GM21723 (cell line): ENCODE data around the gene RASAL3.
A peak's percentile ranks its signal among the peaks of the same experiment; 100 is the strongest.
"Not testable (repeated sequence)": the region's sequence is repeated elsewhere in the genome, so short reads cannot be mapped to it uniquely, and the experiment has no call there.

ENCODE experiments used
- ATAC-seq: cut with Tn5 transposase; IDR thresholded peaks from one replicate; pipeline ENCODE4 v1.9.1; 2021; ENCODE audit warnings: mild to moderate bottlenecking, moderate library complexity; ENCODE audit not compliant: unreplicated experiment

Gene RASAL3

GRCh38 chr19:15464394-15465385 is at the start of gene RASAL3:
RASAL3 (minus strand) TSS chr19:15464544; CDS start chr19:15464358, 186 bp downstream.
- peak; percentile 58 for ATAC-seq

DNA sequence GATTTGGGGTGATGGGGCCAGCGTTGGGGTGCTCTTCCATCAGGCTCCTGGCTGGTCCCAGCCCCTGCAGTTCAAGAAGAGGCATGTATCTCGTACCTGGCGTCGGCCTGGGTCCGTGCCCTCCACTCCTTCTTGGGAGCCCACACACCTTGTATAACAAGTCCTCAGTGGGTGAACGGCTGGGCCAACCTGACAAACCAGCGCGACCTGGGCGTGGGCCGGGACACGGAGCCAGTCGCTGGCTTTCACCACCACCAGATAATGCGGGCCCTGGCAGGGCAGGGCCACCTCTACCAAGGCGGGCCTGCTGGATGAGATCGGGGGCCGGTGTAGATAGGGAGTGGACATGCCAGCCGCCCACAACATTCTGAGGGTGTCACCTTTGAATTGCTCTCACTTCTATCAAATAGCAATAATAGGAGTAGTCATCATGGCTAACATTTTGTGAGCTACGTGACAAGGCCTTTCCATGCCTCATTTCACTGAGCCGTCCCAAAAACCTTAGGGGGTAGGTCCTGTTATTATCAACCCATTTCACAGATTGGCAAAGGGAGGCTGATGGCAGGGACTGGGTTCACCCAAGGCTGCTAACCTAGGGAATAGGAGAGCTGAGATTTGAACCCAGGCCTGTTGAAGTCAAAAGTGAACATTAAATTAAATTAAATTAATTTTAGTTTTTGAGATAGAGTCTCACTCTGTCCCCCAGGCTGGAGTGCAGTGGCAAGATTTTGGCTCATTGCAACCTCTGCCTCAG is 47.5 kb upstream of the RASAL3 start:
- ATAC-seq: no peak

DNA sequence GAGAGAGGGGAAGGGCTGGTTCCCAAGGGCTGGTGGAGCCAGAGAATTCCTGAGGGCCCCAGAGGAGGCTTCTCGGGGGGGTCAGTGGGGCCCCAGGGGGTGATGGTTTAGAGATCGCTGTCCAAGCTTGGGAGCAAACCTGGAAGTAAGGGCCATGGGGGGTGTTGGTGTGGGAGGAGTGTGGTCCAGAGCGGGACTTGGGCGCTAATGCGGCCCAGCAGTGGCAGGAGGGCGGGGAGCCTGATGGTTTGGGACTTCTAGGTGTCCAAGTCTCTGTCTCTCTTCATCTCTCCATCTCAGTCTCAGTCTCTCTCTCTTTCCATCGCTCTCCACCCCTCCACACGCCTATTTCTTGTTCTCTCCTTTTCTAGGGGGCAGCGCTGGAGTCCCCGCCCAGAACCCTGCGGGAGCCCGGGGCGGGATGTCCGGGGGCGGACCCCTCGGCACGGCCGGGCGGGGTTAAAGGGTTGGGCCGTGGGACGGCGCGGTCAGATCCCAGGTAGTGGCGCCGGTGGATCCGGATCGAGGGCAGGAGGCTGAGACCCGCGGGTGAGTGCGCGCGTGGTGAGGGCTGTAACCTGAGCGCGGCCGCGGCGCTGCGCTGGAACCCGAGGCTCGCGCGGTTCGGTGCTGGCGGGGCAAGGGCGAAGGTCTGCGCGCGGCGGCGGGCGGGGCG is 43.8 kb upstream of the RASAL3 start, which contains the start of gene CYP4F22:
Gene CYP4F22, plus strand, starts transcription at position 491 of the 676 bp plus-strand sequence. CDS start 16,812 bp downstream, outside the sequence.
- ATAC-seq: no peak

DNA sequence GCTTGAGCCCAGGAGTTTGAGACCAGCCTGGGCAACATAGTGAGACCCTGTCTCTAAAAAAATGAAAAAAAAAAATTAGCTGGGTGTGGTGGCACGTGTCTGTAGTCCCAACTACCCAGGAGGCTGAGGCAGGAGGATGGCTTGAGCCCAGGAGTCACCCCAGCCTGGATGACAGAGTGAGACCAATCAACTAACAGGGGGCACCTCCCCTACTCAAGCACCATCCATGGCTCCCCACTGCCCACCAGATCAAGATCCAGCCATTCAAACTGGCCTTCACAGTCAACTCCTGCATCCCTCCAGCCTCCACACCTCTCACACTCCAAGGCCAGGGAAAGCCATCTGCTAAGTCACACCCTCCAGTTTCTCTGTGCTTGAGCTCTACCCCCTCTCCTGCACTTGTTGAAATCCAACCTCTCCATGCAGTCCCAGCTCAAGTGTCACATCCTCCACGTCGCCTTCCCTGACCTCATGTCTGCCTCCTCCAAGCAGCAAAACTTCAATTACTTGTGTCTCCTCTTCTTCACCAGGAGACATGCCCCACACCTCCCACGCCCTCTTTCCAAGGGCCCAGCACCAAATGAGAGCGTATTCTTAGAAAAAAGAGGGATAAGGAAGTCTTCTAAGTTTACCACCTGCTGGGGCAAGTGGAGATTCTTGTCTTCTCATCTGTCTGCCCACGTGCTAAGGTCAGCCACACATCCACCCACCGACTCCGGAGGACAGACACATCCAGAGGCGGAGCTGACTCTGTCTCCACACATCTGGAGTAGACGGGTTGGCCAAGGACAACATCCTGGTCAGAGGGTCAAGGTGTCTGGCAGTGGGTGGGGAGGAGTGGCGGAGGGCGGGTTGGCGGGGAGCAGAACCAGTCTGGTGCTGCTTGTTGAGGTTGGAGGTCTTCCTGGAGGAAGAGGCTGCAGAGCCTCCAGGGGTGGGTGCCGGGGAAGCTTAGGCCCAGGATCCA is 43.0 kb upstream of the RASAL3 start:
- ATAC-seq: no peak

DNA sequence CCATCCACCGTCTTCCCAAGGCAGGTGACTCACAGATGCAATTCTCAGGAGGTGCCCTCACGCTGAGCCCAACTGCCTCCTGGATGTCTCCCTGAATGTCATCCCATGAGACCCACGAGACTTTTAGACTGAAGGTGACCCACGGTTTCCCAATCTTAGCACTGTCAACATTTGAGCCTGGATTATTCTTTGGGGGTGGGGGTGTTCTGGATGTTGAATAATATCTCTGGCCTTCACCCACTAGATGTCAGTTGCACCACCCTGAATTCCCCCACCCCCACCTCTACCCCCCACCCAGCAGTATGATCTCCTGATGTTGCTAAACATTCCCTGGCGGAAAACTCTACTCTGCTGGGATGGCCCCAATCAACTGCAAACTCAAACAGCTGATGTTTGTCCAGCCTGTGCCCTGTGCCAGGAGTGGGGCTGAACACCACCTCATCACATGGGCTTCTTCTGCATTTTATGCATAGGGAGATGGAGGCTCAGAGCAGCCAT is 41.8 kb upstream of the RASAL3 start:
- no peak for ATAC-seq

DNA sequence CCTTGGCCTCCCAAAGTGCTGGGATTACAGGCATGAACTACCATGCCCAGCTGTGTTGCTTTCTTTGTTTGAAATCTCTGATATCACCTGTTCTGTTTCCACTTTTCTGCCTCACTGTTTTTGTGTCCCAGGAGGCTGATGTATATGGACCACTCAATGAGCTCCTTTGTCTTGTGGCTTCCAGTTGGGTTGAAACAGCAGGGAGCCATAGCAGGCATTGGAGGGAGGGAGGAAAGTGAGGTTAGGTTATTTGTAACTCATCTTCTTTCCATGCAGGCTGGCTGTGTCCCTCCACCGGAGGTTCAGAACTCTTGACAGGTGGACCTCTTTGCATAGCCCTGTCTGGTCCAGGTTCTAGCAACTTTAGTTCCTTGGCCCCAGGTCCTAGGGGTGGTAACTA is 37.9 kb upstream of the RASAL3 start:
- ATAC-seq: no peak

DNA sequence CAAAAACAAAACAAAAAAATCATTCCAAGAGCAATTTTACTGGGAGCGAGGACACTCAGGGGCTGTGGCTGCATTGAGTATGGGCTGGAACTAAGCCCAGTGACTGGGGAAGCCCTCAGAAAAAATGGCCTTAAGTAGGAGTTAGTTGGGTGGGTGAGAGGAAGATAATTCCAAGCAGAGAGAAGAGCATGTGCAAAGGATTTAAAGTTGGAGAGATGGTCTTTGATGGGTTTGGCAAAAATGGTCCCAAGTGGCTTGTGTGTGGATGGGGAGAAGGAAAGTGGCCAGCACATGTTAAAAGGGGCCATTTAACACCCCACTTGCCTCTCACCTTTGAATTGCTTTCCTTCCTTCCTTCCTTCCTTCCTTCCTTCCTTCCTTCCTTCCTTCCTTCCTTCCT is 37.3 kb upstream of the RASAL3 start:
- no peak for ATAC-seq

DNA sequence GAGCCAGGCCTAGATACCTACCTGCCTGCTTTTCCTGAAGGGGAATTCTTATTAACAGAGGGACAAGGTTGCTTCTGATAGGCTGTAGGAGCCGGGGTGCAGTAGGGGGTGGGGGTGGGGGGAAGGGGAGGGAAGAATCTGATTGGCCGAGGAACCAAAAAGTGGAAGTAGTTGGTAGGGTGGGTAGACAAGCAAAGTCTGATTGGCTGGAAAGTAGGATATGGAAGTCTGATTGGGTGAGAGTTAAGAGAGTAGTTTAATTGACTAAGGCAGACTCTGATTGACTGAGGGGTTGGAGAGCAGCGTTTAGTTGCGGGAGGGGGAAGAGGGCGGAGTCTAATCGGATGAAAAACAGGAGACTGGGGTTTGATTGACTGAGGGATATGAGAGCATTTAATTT is 34.6 kb upstream of the RASAL3 start:
- no peak for ATAC-seq

GRCh38 chr19:15498156-15498858 is 34.0 kb upstream of the RASAL3 start:
- ATAC-seq: no peak

DNA sequence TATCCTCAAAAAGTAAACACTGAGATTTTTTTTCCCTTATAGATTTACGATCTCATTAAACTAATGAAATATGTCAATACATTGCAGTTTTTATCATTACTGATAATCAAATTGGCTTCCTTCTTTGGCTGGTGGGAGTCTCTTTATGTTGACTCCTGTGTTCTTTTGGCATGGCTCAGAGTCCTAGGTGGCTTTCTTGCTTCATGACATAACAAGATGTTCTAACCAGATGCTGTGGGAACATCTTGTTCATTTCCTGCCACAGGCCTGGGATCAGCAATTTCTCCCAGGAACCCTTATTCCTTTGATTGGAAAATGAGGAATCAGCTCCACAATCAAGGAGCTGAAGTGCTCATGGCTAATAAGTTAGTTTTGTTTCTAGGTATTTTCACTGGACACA is 30.8 kb upstream of the RASAL3 start:
- ATAC-seq: no peak

DNA sequence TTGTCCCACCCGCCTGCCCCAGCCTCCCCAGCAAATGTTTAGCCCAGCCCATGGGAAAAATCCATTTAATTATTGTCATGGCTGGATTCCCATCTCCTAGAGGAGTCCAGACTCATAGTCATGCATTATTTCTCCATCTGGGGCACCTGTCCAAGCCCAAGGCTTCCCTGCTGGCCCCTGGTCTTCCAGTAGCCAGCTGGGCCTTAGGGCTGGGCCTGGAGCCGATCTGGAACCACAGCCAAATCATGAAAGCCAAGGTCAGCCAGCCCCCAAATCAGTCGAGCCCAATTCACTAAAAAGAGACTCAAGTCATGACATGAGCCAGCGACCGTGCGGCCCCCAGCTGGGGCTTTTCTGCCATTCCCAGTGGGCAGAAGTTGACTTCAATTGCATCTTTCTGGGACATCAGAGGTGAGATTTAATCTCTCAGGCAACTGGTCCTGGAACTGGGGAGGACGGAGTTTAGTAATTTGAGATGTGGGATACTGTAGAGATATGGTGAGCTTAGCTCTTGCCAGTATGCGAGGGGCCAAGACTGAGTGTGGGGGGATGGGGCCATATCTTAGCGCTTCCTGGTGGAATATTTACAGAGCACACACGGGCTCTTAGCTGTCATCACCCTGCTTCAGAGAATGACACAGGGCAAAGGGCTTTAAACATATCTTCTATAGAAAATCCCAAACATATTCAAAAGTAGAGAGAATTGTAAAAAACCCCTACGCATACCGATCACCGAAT is 24.3 kb upstream of the RASAL3 start:
- no peak for ATAC-seq

- ATAC-seq: no peak
Observed at GRCh38 chr19:15487038-15487437, 22.7 kb upstream of the RASAL3 start.

GRCh38 chr19:15485768-15486167 is 21.4 kb upstream of the RASAL3 start:
- not testable (repeated sequence) for ATAC-seq

DNA sequence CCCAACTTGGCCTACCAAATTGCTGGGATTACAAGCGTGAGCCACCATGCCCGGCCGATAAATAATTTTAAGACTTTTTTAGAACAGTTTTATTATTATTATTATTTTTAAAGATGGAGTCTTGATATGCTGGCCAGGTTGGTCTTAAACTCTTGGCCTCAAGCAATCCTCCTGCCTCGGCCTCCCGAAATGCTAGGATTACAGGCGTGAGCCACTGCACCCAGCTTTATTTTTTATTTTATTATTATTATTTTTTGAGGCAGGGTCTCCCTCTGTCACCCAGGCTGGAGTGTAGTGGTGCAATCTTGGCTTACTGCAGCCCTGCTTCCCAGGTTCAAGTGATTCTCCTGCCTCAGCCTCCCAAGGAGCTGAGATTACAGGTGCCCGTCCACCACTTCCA is 16.7 kb upstream of the RASAL3 start:
- ATAC-seq: not testable (repeated sequence)

GRCh38 chr19:15479391-15480345 is 15.3 kb upstream of the RASAL3 start, which contains the start of gene PGLYRP2:
PGLYRP2 (minus strand) TSS chr19:15479501; CDS start chr19:15479371, 130 bp downstream.
- ATAC-seq: no peak

DNA sequence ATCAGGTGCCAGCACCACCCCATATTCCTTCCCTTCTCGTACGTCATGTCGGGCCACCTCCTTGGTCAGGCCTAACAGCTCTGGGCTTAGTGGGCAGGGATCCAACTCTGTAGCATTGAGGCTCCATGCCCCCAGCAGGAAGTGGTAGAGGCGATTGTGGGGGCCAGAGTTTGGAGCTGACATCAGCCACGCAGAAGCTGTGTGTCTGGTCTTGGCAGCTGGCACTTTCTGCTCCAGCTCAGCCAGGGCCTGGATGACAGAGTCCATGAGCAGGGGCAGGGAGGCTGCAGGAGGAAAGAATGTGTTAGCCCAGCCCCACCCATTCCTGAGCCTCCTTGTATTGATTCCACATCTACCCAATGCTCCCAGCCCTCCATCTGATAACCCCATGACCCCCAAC is 12.0 kb upstream of the RASAL3 start:
- no peak for ATAC-seq

GRCh38 chr19:15475611-15476010 is 11.3 kb upstream of the RASAL3 start:
- ATAC-seq: no peak
